ENCODE measurements around the gene PACSIN2.

Gene PACSIN2

DNA sequence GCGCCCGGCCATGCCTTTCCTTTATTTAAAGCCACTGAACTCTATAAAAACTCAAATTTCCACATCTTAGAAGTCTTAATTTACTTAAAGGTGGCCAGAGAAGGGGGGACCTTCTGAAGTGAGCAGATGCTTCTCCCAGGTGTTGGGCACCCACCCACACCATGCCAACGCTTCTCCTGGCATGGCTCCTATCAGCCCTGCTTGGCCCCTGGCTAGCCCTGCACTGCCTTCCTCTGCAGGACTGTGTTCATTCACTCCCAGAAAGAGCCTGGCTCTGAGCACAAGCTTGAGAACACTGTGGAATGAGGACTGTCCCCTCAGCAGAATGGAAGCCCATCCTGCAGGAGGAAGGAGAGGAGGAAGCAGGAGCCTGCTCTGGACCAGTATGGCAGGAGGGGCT, 123.3 kb downstream of the PACSIN2 start:
- TF ChIP-seq, protein P1, sequence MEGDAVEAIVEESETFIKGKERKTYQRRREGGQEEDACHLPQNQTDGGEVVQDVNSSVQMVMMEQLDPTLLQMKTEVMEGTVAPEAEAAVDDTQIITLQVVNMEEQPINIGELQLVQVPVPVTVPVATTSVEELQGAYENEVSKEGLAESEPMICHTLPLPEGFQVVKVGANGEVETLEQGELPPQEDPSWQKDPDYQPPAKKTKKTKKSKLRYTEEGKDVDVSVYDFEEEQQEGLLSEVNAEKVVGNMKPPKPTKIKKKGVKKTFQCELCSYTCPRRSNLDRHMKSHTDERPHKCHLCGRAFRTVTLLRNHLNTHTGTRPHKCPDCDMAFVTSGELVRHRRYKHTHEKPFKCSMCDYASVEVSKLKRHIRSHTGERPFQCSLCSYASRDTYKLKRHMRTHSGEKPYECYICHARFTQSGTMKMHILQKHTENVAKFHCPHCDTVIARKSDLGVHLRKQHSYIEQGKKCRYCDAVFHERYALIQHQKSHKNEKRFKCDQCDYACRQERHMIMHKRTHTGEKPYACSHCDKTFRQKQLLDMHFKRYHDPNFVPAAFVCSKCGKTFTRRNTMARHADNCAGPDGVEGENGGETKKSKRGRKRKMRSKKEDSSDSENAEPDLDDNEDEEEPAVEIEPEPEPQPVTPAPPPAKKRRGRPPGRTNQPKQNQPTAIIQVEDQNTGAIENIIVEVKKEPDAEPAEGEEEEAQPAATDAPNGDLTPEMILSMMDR (conservative IDR thresholded peaks at IDR 0.05; ENCODE audit: low read depth): no peak
- no peak for DNase-seq (ENCODE audit: low spot score)
- ChIA-PET CTCF (interaction anchor here (0.6 kb wide), 1 partner anchor 137 kb away, joined by 3 read pairs; no protein-coding TSS in a partner anchor), POLR2A (ENCODE audit: low non-redundant PET) (no interaction called here)
- H3K27ac ChIP-seq: peak overlapping the region; percentile 26

DNA sequence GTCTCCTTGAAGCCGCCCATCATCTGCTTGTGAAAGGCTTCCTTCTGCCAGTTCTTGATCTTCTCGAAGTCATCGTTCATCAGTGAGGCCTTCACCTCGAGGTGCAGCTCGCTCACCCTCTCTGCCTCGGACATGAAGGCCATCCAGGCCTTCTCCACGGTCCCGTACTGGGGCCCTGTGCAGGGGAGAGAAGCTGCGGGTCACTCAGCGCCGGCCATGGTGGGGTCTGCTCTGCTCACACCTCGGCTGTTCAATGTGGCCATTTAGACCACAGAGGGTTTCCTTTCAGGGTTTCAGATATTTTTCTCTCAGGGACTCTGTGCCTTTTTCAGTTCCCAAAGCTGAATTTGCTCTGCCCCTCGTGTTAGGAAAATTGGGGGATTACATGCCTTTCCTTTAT, 123.9 kb downstream of the PACSIN2 start:
- ChIA-PET CTCF (interaction anchor here (0.6 kb wide), 1 partner anchor 11 kb away, joined by 4 read pairs; no protein-coding TSS in a partner anchor), POLR2A (ENCODE audit: low non-redundant PET) (no interaction called here)
- no peak overlapping the region for H3K27ac ChIP-seq
- TF ChIP-seq, protein P1 (conservative IDR thresholded peaks at IDR 0.05; ENCODE audit: low read depth): no peak
- DNase-seq (ENCODE audit: low spot score): no peak

DNA sequence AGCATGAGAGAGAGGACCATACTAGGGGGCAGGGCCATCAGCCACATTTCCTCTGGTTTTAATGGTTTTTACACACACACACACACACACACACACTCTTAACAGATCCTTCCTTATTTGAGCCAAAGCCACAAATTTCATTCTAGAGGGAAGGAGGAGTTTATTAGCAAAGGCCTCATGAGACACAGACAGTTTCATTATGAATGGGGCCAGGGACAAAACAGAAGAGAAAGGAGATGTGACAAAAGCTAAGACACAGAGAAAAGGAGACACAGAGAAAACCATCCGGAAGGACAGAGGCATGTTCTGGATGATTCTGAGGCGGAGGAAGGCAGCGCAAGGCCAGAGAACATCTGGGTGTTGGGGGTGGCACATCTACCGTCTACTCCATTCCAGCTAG, 125.6 kb downstream of the PACSIN2 start:
- TF ChIP-seq, protein P1 (conservative IDR thresholded peaks at IDR 0.05; ENCODE audit: low read depth): no peak
- H3K27ac ChIP-seq: no peak overlapping the region
- ChIA-PET POLR2A (ENCODE audit: low non-redundant PET) (no interaction called here), CTCF (no interaction called here)
- DNase-seq (ENCODE audit: low spot score): no peak

DNA sequence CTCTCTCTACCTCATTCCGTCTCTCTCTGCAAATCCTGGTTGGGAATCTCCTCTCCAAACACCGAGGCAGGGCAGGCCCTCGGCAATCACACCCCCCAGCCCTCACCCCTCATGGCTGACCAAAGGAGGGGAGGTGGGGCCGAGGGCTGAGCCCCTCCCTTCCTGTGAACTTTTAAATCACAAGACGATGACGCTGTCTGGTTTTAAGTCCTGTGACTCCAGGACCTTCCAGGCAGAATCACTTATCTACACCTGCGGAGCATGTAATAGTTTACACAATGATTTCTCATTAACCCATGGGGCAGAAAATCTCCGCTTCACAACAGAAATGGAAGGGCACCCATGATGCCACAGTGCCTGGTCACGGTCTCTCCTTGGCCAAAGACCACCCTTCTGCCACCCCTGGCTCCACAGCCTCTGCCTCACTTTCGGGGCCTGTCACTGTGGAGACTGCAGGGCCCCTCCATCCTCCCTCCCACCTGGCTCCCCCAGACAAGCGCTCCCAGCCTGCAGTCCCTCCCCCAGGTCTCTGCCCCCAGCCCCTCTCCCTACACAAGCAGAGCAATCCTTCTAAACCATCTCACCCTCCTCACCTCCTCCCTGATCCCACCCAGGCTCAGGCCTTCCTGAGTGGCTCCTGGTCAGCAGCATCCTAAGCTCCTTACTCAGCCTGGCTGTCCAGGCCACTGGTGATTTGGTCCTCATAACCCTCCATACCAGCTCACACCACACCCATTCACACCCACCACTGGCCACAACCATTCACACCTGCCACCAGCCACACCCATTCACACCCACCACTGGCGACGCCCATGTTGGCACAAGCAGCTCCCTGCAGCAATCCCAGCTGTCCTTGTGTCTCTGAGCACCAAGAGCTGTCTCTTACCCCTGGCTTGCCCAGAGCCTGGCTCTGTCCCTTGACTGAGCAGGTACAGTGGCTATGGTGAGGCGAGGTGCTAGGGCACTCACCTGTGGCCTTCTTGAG, 127.1 kb downstream of the PACSIN2 start:
- POLR2A ChIA-PET (ENCODE audit: low non-redundant PET): no interaction called here
- H3K27ac ChIP-seq: 0 out of 2 replicates have a peak overlapping the region, but pooled peaks have one; percentile 19
- no peak for DNase-seq (ENCODE audit: low spot score)
- TF ChIP-seq, protein P1 (conservative IDR thresholded peaks at IDR 0.05; ENCODE audit: low read depth): no peak
- CTCF ChIA-PET: interaction anchor here (0.6 kb wide), 1 partner anchor 78 kb away, joined by 3 read pairs; no protein-coding TSS in a partner anchor

DNA sequence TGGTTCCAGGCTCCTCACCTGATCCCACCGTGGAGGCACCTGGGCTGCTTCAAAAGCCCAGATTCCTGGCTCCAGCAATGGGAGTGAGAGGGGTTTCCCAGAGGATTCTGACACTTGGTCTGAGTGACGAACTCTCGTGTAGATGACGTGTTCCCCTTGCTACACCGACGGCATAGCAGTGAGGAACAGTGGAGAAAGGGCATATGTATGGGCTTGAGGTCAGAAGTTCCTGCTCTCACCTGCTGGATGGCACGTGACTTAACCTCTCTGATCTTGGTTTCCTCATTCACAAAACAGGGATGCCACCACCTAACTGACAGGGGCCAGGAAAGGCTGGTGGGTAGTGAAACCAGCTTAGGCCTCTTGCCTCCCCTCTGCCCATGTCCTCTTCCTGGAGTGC, 127.8 kb downstream of the PACSIN2 start:
- TF ChIP-seq, protein P1 (conservative IDR thresholded peaks at IDR 0.05; ENCODE audit: low read depth): no peak
- DNase-seq (ENCODE audit: low spot score): no peak
- CTCF ChIA-PET: interaction anchor here (0.6 kb wide), 1 partner anchor 79 kb away, joined by 3 read pairs; no protein-coding TSS in a partner anchor
- POLR2A ChIA-PET (ENCODE audit: low non-redundant PET): no interaction called here
- H3K27ac ChIP-seq: 0 out of 2 replicates have a peak overlapping the region, but pooled peaks have one; percentile 19

DNA sequence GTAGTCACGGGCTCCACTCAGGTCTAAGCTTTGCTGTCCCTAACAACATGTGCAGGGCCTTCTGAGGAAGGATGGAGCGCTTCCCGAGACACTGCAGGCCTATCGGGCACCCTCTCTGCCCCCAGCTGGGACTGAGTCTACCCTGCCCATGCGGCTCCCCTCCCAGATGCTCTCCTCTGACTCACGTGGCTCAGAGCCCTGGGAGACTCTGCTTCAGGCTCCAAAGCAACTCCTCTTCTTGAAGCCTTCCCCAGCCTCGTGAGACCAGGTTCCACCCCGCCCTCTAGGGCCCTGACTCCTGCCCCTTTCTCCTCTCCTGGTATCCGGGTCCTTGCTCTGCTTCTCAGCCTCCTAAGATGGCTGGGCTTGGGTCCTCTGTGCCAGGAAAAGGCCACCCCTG, 129.5 kb downstream of the PACSIN2 start:
- peak overlapping the region; percentile 41 for H3K27ac ChIP-seq
- ChIA-PET CTCF (interaction anchor here (0.6 kb wide), 1 partner anchor 66 kb away, joined by 3 read pairs; no protein-coding TSS in a partner anchor), POLR2A (ENCODE audit: low non-redundant PET) (no interaction called here)
- TF ChIP-seq, protein P1 (conservative IDR thresholded peaks at IDR 0.05; ENCODE audit: low read depth): no peak
- DNase-seq (ENCODE audit: low spot score): no peak

All from RWPE1 (cell line).